SK-N-SH (cell line): ENCODE data around the gene ZNF473. TPM values are rescaled to one million over a fixed set of nuclear protein-coding genes. Genes with fewer than 3 reads are reported as not detected.

ENCODE experiments used
- CTCF ChIA-PET: fragments of 300-600, 350-600 bp; formaldehyde crosslinking; extraction: SDS; loops from one replicate; lab custom pipeline; 2021; lab: Yijun Ruan, JAX
- POLR2A ChIA-PET: fragments of 350-600 bp; sonication (Branson Sonifier 250); formaldehyde crosslinking; extraction: SDS; loops from one replicate; lab custom pipeline; 2020; ENCODE audit warnings: antibody characterized with exemption, inconsistent platforms; lab: Yijun Ruan, JAX
- DNase-seq: peaks from one replicate; pipeline ENCODE4 v3.0.0; 2012
- H2AFZ ChIP-seq: fragments of 200-600 bp; sonication (generic); 2 replicates; pipeline ENCODE4 v1.8.1; 2016; ENCODE audit warnings: antibody characterized with exemption, mild to moderate bottlenecking, low read depth
- H3F3A ChIP-seq: fragments of 200-600 bp; sonication (generic); replicated peaks from 2 replicates; pipeline ENCODE3; 2016; ENCODE audit warnings: antibody characterized with exemption, mild to moderate bottlenecking; ENCODE audit not compliant: insufficient read depth
- H3K27ac ChIP-seq, 2 experiments: fragments of 200-500 bp in 1 of 2; fragments of 200-600 bp in 1 of 2; sonication (Bioruptor generic) in 1 of 2; sonication (generic), shearing (Covaris generic) in 1 of 2; 2 replicates each; pipeline versions ENCODE4 v1.5.1 to v1.6.1; 2014 to 2016; ENCODE audit warnings: low read depth in 2 of 2, inconsistent platforms in 1 of 2, low read length in 1 of 2, mild to moderate bottlenecking in 1 of 2, mixed read lengths in 1 of 2
- H3K27me3 ChIP-seq: fragments of 200-600 bp; sonication (generic), shearing (Covaris generic); 2 replicates; pipeline ENCODE4 v1.6.1; 2016; ENCODE audit warnings: mixed run types; ENCODE audit not compliant: insufficient read depth
- H3K36me3 ChIP-seq, 2 experiments: fragments of 200-500 bp in 1 of 2; fragments of 200-600 bp in 1 of 2; sonication (Bioruptor generic) in 1 of 2; sonication (generic) in 1 of 2; replicated peaks in 1 of 2; 2 replicates each; pipeline versions ENCODE3 to v1.5.1; 2014 to 2016; ENCODE audit warnings: low read length in 1 of 2, mild to moderate bottlenecking in 1 of 2; ENCODE audit not compliant: insufficient read depth in 2 of 2, control insufficient read depth in 1 of 2
- H3K4me1 ChIP-seq, 2 experiments: fragments of 200-500 bp in 1 of 2; fragments of 200-600 bp in 1 of 2; sonication (Bioruptor generic) in 1 of 2; sonication (generic), shearing (Covaris generic) in 1 of 2; 2 replicates each; pipeline versions ENCODE4 v1.5.1 to v1.6.1; 2014 to 2016; ENCODE audit warnings: low read depth in 1 of 2, low read length in 1 of 2, mixed run types in 1 of 2; ENCODE audit not compliant: insufficient read depth in 2 of 2, control insufficient read depth in 1 of 2
- H3K4me2 ChIP-seq: fragments of 200-600 bp; sonication (generic), shearing (Covaris generic); 2 replicates; pipeline ENCODE4 v1.6.1; 2017; ENCODE audit warnings: mixed run types
- H3K4me3 ChIP-seq, 2 experiments: fragments of 200-500 bp in 1 of 2; fragments of 200-600 bp in 1 of 2; sonication (Bioruptor generic) in 1 of 2; sonication (generic), shearing (Covaris generic) in 1 of 2; 2 replicates each; pipeline versions ENCODE4 v1.5.1 to v1.8.1; 2014 to 2016; ENCODE audit warnings: low read depth in 2 of 2, inconsistent platforms in 1 of 2, low read length in 1 of 2, mild to moderate bottlenecking in 1 of 2, mixed read lengths in 1 of 2, moderate library complexity in 1 of 2
- H3K79me2 ChIP-seq: fragments of 200-600 bp; sonication (generic); 2 replicates; pipeline ENCODE4 v1.8.1; 2017; ENCODE audit warnings: mild to moderate bottlenecking; ENCODE audit not compliant: insufficient read depth
- H3K9ac ChIP-seq: fragments of 200-600 bp; sonication (generic); 2 replicates; pipeline ENCODE4 v1.6.1; 2017; ENCODE audit warnings: mixed run types
- H3K9me2 ChIP-seq: fragments of 200-600 bp; sonication (generic); 2 replicates; pipeline ENCODE4 v1.6.1; 2017; ENCODE audit warnings: mixed run types
- H3K9me3 ChIP-seq: fragments of 200-600 bp; sonication (generic); 2 replicates; pipeline ENCODE4 v1.6.1; 2017; ENCODE audit warnings: mixed run types, mild to moderate bottlenecking, moderate library complexity
- H4K20me1 ChIP-seq: fragments of 200-600 bp; sonication (generic); 2 replicates; pipeline ENCODE4 v1.6.1; 2017; ENCODE audit warnings: mild to moderate bottlenecking, mixed run types; ENCODE audit not compliant: insufficient read depth
- CHD2 ChIP-seq: fragments of 150-350 bp; IDR thresholded peaks from 2 replicates; pipeline ENCODE4 v1.6.1; 2018; ENCODE audit warnings: low read length; ENCODE audit not compliant: partially characterized antibody
- CTCF ChIP-seq: fragments of 200-600 bp; sonication (generic); IDR thresholded peaks from 2 replicates; pipeline ENCODE4 v1.6.1; 2017; ENCODE audit warnings: antibody characterized with exemption, mild to moderate bottlenecking, moderate library complexity
- EZH2phosphoT487 ChIP-seq: fragments of 200-600 bp; sonication (generic); IDR thresholded peaks from 2 replicates; pipeline ENCODE4 v1.6.1; 2017; ENCODE audit warnings: low read depth, mixed run types, mild to moderate bottlenecking, antibody characterized with exemption, moderate library complexity, borderline replicate concordance
- FOSL2 ChIP-seq: IDR thresholded peaks from 2 replicates; pipeline ENCODE4 v1.4.0; 2012; ENCODE audit warnings: low read depth, mild to moderate bottlenecking, moderate library complexity, borderline replicate concordance
- FOXJ3 ChIP-seq: sonication (generic); formaldehyde crosslinking; IDR thresholded peaks from 2 replicates; pipeline ENCODE4 v1.5.1; 2020; ENCODE audit warnings: mild to moderate bottlenecking, missing genetic modification reagents
- GATA2 ChIP-seq: sonication (generic); formaldehyde crosslinking; IDR thresholded peaks from 2 replicates; pipeline ENCODE4 v1.5.0; 2020; ENCODE audit warnings: mild to moderate bottlenecking, missing genetic modification reagents
- IRF3 ChIP-seq: fragments of 150-350 bp; IDR thresholded peaks from 2 replicates; pipeline ENCODE4 v1.6.1; 2016; ENCODE audit warnings: mild to moderate bottlenecking, low read depth, low read length
- NFIC ChIP-seq: IDR thresholded peaks from 2 replicates; pipeline ENCODE4 v1.4.0; 2012; ENCODE audit warnings: borderline replicate concordance
- PBX3 ChIP-seq: IDR thresholded peaks from 2 replicates; pipeline ENCODE4; 2012
- RAD21 ChIP-seq: IDR thresholded peaks from 2 replicates; pipeline ENCODE4 v1.6.1; 2012; ENCODE audit warnings: mild to moderate bottlenecking, low read length
- RCOR1 ChIP-seq: fragments of 150-350 bp; IDR thresholded peaks from 2 replicates; pipeline ENCODE4 v1.6.1; 2017; ENCODE audit warnings: antibody characterized with exemption, low read length
- RFX5 ChIP-seq: IDR thresholded peaks from 2 replicates; pipeline ENCODE4 v1.6.1; 2012; ENCODE audit warnings: mild to moderate bottlenecking, improper control_type of control experiment, low read length
- RXRA ChIP-seq: IDR thresholded peaks from 2 replicates; pipeline ENCODE4 v1.4.0; 2012; ENCODE audit warnings: low read depth, mild to moderate bottlenecking, borderline replicate concordance
- TCF12 ChIP-seq: IDR thresholded peaks from 2 replicates; pipeline ENCODE4 v1.4.0; 2012
- TEAD4 ChIP-seq: IDR thresholded peaks from 2 replicates; pipeline ENCODE4 v1.4.0; 2012; ENCODE audit warnings: mild to moderate bottlenecking, borderline replicate concordance; ENCODE audit not compliant: insufficient read depth
- USF1 ChIP-seq: IDR thresholded peaks from 2 replicates; pipeline ENCODE4 v1.4.0; 2012; ENCODE audit warnings: low read depth, borderline replicate concordance
- USF2 ChIP-seq: fragments of 150-350 bp; IDR thresholded peaks from 2 replicates; pipeline ENCODE4 v1.6.1; 2017; ENCODE audit warnings: antibody characterized with exemption, low read length, low read depth, borderline replicate concordance
- YY1 ChIP-seq: IDR thresholded peaks from 2 replicates; pipeline ENCODE4 v1.4.0; 2012; ENCODE audit warnings: low read depth, mild to moderate bottlenecking
- ZBTB33 ChIP-seq: IDR thresholded peaks from 2 replicates; pipeline ENCODE4 v1.4.0; 2012; ENCODE audit warnings: low read depth, borderline replicate concordance
- WGBS: methylation state at CpG from one replicate; pipeline ENCODE4 v1.1.6; 2017; ENCODE audit warnings: low lambda C conversion rate; 5-methylcytosine and 5-hydroxymethylcytosine counted together
- polyA plus RNA-seq, 3 experiments: library from polyadenylated mRNA; depleted of rRNA; stranded (reverse); fragments of >200 nt; gene quantifications; 2 replicates each; pipeline ENCODE4 v1.2.3, GENCODE V29; 2012

Gene ZNF473
- polyA plus RNA-seq, 1 of the 3 experiments (the other 2 are of a cell fraction), result 5.4 TPM

GRCh38 chr19:50025022-50025793, 597 bp upstream of the ZNF473 start, which contains the start of gene VRK3 (continued):
- no peak for TF ChIP-seq EZH2phosphoT487
- no peak for TF ChIP-seq TEAD4
- no peak for TF ChIP-seq TCF12
- TF ChIP-seq RAD21, result no peak
- TF ChIP-seq ZBTB33, result no peak
- no peak for TF ChIP-seq FOSL2
- no peak for TF ChIP-seq RXRA
- TF ChIP-seq RFX5, result peak; percentile 69
- TF ChIP-seq USF1, result no peak

- Histone ChIP-seq H3K27ac (no peak overlapping the region), H3F3A (no peaks in the 10 kb centered on the region), H4K20me1 (peaks cover 4% of the 10 kb centered on the region; the same call in 1 of the 2 replicates), H3K4me1 (peaks cover 8 to 11% of the 10 kb centered on the region in 2 experiments; a peak in 2 of 4 replicates), H2AFZ (no peak overlapping the region), H3K36me3 (peaks cover 12 to 16% of the 10 kb centered on the region in 2 experiments), H3K27me3 (no peaks in the 10 kb centered on the region), H3K9me3 (no peaks in the 10 kb centered on the region), H3K9me2 (no peaks in the 10 kb centered on the region), H3K4me2 (peak overlapping the region; percentile 91), H3K79me2 (peaks cover 90% of the 10 kb centered on the region), H3K4me3 (peak overlapping the region; percentile 81 to 85), H3K9ac (peak overlapping the region; percentile 74; the same call in 1 of the 2 replicates)
- ChIA-PET POLR2A (no interaction called here), CTCF (interaction anchor here (1.1 kb wide), 1 partner anchor 20 kb away, joined by 3 read pairs; no protein-coding TSS in a partner anchor)
- TF ChIP-seq RXRA, result no peak
- no peak for TF ChIP-seq YY1
- TF ChIP-seq RCOR1, result no peak
- no peak for TF ChIP-seq FOXJ3
- TF ChIP-seq NFIC, result no peak
- TF ChIP-seq PBX3, result no peak
- TF ChIP-seq CTCF, result no peak
- TF ChIP-seq USF2, result no peak
- TF ChIP-seq TEAD4, result no peak
- no peak for TF ChIP-seq RAD21
- TF ChIP-seq CHD2, result no peak
- no peak for TF ChIP-seq IRF3
- TF ChIP-seq GATA2 (CRISPR knock-in tag), result no peak
- no peak for TF ChIP-seq FOSL2
- DNase-seq, result no peak
- 65% methylated on average over 7 of the region's 7 CpGs for WGBS
Observed at GRCh38 chr19:50026550-50026906, 723 bp downstream of the ZNF473 start.
